HepG2 (cell line): ENCODE data around the gene VSTM4. TPM values are rescaled to one million over a fixed set of nuclear protein-coding genes. Genes with fewer than 3 reads are reported as not detected.

ENCODE experiments used
- ATAC-seq: fragments of 200-7000 bp; cut with Tn5 transposase; 3 replicates; pipeline ENCODE4 v1.9.1; 2020; ENCODE audit warnings: mild to moderate bottlenecking, moderate library complexity
- BruUV-seq: library from RNA; stranded (reverse); fragments of 400-500 nt; replicated peaks from 2 replicates; lab custom pipeline; 2021; lab: Mats Ljungman, UMichigan
- CTCF ChIA-PET: fragments of 300-600 bp; formaldehyde crosslinking; extraction: SDS; loops from one replicate; lab custom pipeline; 2021; ENCODE audit warnings: low total read pairs, inconsistent platforms, low intra/inter-chr PET ratio; lab: Yijun Ruan, JAX
- POLR2A ChIA-PET: fragments of 350-600 bp; sonication (Branson Sonifier 250); formaldehyde crosslinking; loops from one replicate; lab custom pipeline; 2020; ENCODE audit warnings: antibody characterized with exemption, inconsistent platforms; lab: Yijun Ruan, JAX
- DNase-seq: peaks from one replicate; pipeline ENCODE4 v3.0.0-alpha.2; 2015; ENCODE audit warnings: low spot score
- FAIRE-seq: peaks from 3 replicates; lab custom pipeline; 2011; peaks lifted over from hg19 to GRCh38; lab: Jason Lieb, UNC
- H2AFZ ChIP-seq: one replicate; pipeline ENCODE4 v1.6.1; 2011; ENCODE audit warnings: low read length, inconsistent platforms
- H3K27ac ChIP-seq: fragments of 300-600 bp; 3 replicates; pipeline ENCODE4 v1.8.0; 2011; ENCODE audit warnings: mixed run types, mild to moderate bottlenecking, mixed read lengths, low read length, inconsistent platforms; ENCODE audit not compliant: insufficient read depth; ENCODE audit errors: extremely low read length
- H3K27me3 ChIP-seq, 2 experiments: fragments of 200-600 bp in 1 of 2; 2 replicates in 1 of 2; 3 replicates in 1 of 2; pipeline versions ENCODE4 v1.6.0 to v1.8.0; 2011; ENCODE audit warnings: low read length in 2 of 2, mild to moderate bottlenecking in 2 of 2, moderate library complexity in 2 of 2, inconsistent platforms in 1 of 2; ENCODE audit not compliant: insufficient read depth in 2 of 2, control insufficient read depth in 1 of 2
- H3K36me3 ChIP-seq, 2 experiments: fragments of 200-600 bp in 1 of 2; replicated peaks in 1 of 2; 2 replicates in 1 of 2; 3 replicates in 1 of 2; pipeline versions ENCODE4 v1.5.1 to v1.8.0; 2011; ENCODE audit warnings: low read length in 2 of 2, inconsistent platforms in 1 of 2; ENCODE audit not compliant: insufficient read depth in 2 of 2, control insufficient read depth in 1 of 2
- H3K4me1 ChIP-seq: 2 replicates; pipeline ENCODE4 v1.5.1; 2012; ENCODE audit warnings: low read length, inconsistent platforms; ENCODE audit not compliant: insufficient read depth
- H3K4me2 ChIP-seq: 2 replicates; pipeline ENCODE4 v1.6.0; 2011; ENCODE audit warnings: low read depth, low read length, inconsistent platforms
- H3K4me3 ChIP-seq, 3 experiments: fragments of 200-600 bp in 1 of 3; sonication (generic), shearing (Covaris generic) in 1 of 3; replicated peaks in 1 of 3; 2 replicates each; pipeline ENCODE4 v1.5.1; 2011 to 2016; ENCODE audit warnings: low read length in 3 of 3, inconsistent platforms in 2 of 3, low read depth in 2 of 3, mild to moderate bottlenecking in 2 of 3, control low read depth in 1 of 3, mixed read lengths in 1 of 3; ENCODE audit not compliant: insufficient read depth in 1 of 3
- H3K79me2 ChIP-seq: one replicate; pipeline ENCODE4 v1.6.1; 2011; ENCODE audit warnings: low read length, inconsistent platforms; ENCODE audit not compliant: insufficient read depth
- H3K9ac ChIP-seq: 2 replicates; pipeline ENCODE4 v1.6.0; 2011; ENCODE audit warnings: mild to moderate bottlenecking, low read depth, low read length, inconsistent platforms; ENCODE audit not compliant: insufficient read depth
- H3K9me3 ChIP-seq: 2 replicates; pipeline ENCODE4 v1.5.1; 2012; ENCODE audit warnings: mild to moderate bottlenecking, low read length
- H4K20me1 ChIP-seq: 2 replicates; pipeline ENCODE4 v1.6.0; 2011; ENCODE audit warnings: inconsistent platforms, mild to moderate bottlenecking, low read length, moderate library complexity; ENCODE audit not compliant: insufficient read depth
- CEBPG ChIP-seq: IDR thresholded peaks from 2 replicates; pipeline ENCODE4 v1.6.1; 2016
- FOXA3 ChIP-seq: IDR thresholded peaks from 2 replicates; pipeline ENCODE4 v1.6.1; 2016; ENCODE audit warnings: missing genetic modification reagents, missing compliant biosample characterization
- NFE2L2 ChIP-seq: fragments of 150-350 bp; IDR thresholded peaks from 2 replicates; pipeline ENCODE4 v1.6.1; 2014; ENCODE audit warnings: low read length
- NFYC ChIP-seq: IDR thresholded peaks from 2 replicates; pipeline ENCODE4 v1.6.1; 2016; ENCODE audit warnings: missing genetic modification reagents, missing compliant biosample characterization
- PAF1 ChIP-seq: IDR thresholded peaks from 2 replicates; pipeline ENCODE4 v1.6.1; 2016; ENCODE audit warnings: missing genetic modification reagents, missing compliant biosample characterization
- POLR2AphosphoS2 ChIP-seq: IDR thresholded peaks from 2 replicates; pipeline ENCODE4 v1.6.1; 2011; ENCODE audit warnings: low read depth, low read length, improper control_type of control experiment
- ZFAT ChIP-seq: sonication (generic); formaldehyde crosslinking; conservative IDR thresholded peaks from 2 replicates; pipeline ENCODE4 v1.8.1; 2023; ENCODE audit warnings: missing genetic modification reagents, inconsistent platforms
- ZIK1 ChIP-seq: sonication (generic); formaldehyde crosslinking; IDR thresholded peaks from 2 replicates; pipeline ENCODE4 v1.5.0; 2020; ENCODE audit warnings: mild to moderate bottlenecking, low read depth, missing genetic modification reagents, borderline replicate concordance
- ZNF136 ChIP-seq: sonication (generic); formaldehyde crosslinking; IDR thresholded peaks from 2 replicates; pipeline ENCODE4 v1.8.1; 2022; ENCODE audit warnings: low read depth, mild to moderate bottlenecking, moderate library complexity, missing genetic modification reagents
- ZNF569 ChIP-seq: sonication (generic); formaldehyde crosslinking; IDR thresholded peaks from 2 replicates; pipeline ENCODE4 v1.5.0; 2020; ENCODE audit warnings: mild to moderate bottlenecking, missing genetic modification reagents, moderate library complexity, borderline replicate concordance
- ZNF773 ChIP-seq: sonication (generic); formaldehyde crosslinking; IDR thresholded peaks from 2 replicates; pipeline ENCODE4 v1.4.0; 2020; ENCODE audit warnings: missing genetic modification reagents, borderline replicate concordance
- whole genome bisulfite sequencing: methylation state at CpG from one replicate; pipeline ENCODE4 v1.1.6; 2017; ENCODE audit warnings: low lambda C conversion rate; 5-methylcytosine and 5-hydroxymethylcytosine counted together
- in situ Hi-C: cut with HindIII; loops from 2 replicates; pipeline ENCODE4 v1.10.0; 2017; ENCODE audit warnings: low pct_unique_long_range_greater_than_20kb; ENCODE audit not compliant: extremely low pct_ligation_motif_present
- intact Hi-C: fragments of 100-400 bp; cut with micrococcal nuclease; formaldehyde crosslinking; loops from one replicate; pipeline ENCODE4 v1.10.0; 2022; ENCODE audit not compliant: unreplicated experiment
- polyA plus RNA-seq, 8 experiments: library from polyadenylated mRNA; depleted of rRNA in 3 of 8; stranded (reverse) in 7 of 8; unstranded in 1 of 8; fragments of >200 nt; fragmentation: Illumina TruSeq in 4 of 8; extraction: Trizol in 4 of 8; gene quantifications; 2 replicates each; pipeline versions ENCODE4 v1.2.1 to v1.2.3, GENCODE V29; 2011 to 2016; ENCODE audit warnings: low read depth in 4 of 8, missing spikeins in 1 of 8, mixed read lengths in 1 of 8; ENCODE audit not compliant: insufficient read depth in 1 of 8
- total RNA-seq, 5 experiments: library from RNA; depleted of rRNA; stranded (reverse); fragments of >200 nt; fragmentation: Illumina TruSeq; extraction: Trizol; gene quantifications; 2 replicates each; pipeline ENCODE4 v1.2.3, GENCODE V29; 2016; ENCODE audit warnings: low read depth in 1 of 5
- TF ChIP-seq, protein P1 (sequence below): IDR thresholded peaks from 2 replicates; pipeline ENCODE4 v1.6.1; 2016; ENCODE audit warnings: missing compliant biosample characterization, missing genetic modification reagents, borderline replicate concordance
- TF ChIP-seq, protein P2 (sequence below): sonication (generic); formaldehyde crosslinking; IDR thresholded peaks from 2 replicates; pipeline ENCODE4 v1.4.0; 2020; ENCODE audit warnings: missing genetic modification reagents, borderline replicate concordance
- TF ChIP-seq, protein P3 (sequence below): sonication (generic); formaldehyde crosslinking; IDR thresholded peaks from 2 replicates; pipeline ENCODE4 v1.4.0; 2020; ENCODE audit warnings: mild to moderate bottlenecking, missing genetic modification reagents
- TF ChIP-seq, protein P4 (sequence below): sonication (generic); formaldehyde crosslinking; IDR thresholded peaks from 2 replicates; pipeline ENCODE4 v1.4.0; 2020; ENCODE audit warnings: missing genetic modification reagents; ENCODE audit errors: not compliant biosample characterization

Gene VSTM4
- total and polyA plus RNA-seq, 2 of the 13 experiments (the other 11 are each of a cell fraction or from before 2014, with no cell fraction given), result not detected

DNA sequence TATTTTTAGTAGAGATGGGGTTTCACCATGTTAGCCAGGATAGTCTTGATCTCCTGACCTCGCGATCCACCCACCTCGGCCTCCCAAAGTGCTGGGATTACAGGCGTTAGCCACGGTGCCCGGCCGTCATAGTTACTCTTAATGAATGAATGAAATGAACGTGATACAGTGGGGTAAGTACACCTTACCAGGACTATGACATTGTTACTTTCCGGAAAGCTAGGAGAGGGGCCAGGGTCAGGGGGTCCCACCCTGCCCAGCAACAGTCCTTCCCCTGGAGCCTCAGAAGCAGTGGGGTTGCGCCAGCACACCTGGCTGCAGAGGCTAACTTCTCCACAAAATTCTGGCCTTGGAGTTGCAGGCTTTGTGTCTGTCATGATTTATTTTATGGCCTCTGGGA is 21.4 kb downstream of the VSTM4 start:
- in situ Hi-C loops (no loop called here), intact Hi-C loops (no loop called here)
- Histone ChIP-seq H3K36me3 (no peaks in the 10 kb centered on the region), H3K4me1 (no peaks in the 10 kb centered on the region), H4K20me1 (no peaks in the 10 kb centered on the region), H3K79me2 (no peaks in the 10 kb centered on the region), H2AFZ (no peak overlapping the region), H3K27ac (no peak overlapping the region), H3K4me2 (no peak overlapping the region), H3K9me3 (no peaks in the 10 kb centered on the region), H3K27me3 (peaks cover 2 to 5% of the 10 kb centered on the region in 2 experiments; a peak in 2 of 5 replicates), H3K4me3 (no peak overlapping the region), H3K9ac (no peak overlapping the region)
- ATAC-seq (no peak), DNase-seq (no peak), FAIRE-seq (no peak)
- ChIA-PET CTCF (no interaction called here), POLR2A (no interaction called here)
- 65% methylated on average over 8 of the region's 10 CpGs for WGBS
- no TSS peak for BruUV-seq
- TF ChIP-seq ZNF136 (CRISPR knock-in tag) (no peak), NFYC (CRISPR knock-in tag) (no peak), POLR2AphosphoS2 (no peak), ZNF569 (CRISPR knock-in tag) (no peak), FOXA3 (no peak), PAF1 (CRISPR knock-in tag) (no peak), CEBPG (CRISPR knock-in tag) (no peak), ZIK1 (CRISPR knock-in tag) (no peak), ZNF773 (CRISPR knock-in tag) (no peak), ZFAT (CRISPR knock-in tag) (no peak), NFE2L2 (no peak)
- TF ChIP-seq, protein P1, sequence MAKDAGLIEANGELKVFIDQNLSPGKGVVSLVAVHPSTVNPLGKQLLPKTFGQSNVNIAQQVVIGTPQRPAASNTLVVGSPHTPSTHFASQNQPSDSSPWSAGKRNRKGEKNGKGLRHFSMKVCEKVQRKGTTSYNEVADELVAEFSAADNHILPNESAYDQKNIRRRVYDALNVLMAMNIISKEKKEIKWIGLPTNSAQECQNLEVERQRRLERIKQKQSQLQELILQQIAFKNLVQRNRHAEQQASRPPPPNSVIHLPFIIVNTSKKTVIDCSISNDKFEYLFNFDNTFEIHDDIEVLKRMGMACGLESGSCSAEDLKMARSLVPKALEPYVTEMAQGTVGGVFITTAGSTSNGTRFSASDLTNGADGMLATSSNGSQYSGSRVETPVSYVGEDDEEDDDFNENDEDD (CRISPR knock-in tag), result no peak
- TF ChIP-seq, protein P2, sequence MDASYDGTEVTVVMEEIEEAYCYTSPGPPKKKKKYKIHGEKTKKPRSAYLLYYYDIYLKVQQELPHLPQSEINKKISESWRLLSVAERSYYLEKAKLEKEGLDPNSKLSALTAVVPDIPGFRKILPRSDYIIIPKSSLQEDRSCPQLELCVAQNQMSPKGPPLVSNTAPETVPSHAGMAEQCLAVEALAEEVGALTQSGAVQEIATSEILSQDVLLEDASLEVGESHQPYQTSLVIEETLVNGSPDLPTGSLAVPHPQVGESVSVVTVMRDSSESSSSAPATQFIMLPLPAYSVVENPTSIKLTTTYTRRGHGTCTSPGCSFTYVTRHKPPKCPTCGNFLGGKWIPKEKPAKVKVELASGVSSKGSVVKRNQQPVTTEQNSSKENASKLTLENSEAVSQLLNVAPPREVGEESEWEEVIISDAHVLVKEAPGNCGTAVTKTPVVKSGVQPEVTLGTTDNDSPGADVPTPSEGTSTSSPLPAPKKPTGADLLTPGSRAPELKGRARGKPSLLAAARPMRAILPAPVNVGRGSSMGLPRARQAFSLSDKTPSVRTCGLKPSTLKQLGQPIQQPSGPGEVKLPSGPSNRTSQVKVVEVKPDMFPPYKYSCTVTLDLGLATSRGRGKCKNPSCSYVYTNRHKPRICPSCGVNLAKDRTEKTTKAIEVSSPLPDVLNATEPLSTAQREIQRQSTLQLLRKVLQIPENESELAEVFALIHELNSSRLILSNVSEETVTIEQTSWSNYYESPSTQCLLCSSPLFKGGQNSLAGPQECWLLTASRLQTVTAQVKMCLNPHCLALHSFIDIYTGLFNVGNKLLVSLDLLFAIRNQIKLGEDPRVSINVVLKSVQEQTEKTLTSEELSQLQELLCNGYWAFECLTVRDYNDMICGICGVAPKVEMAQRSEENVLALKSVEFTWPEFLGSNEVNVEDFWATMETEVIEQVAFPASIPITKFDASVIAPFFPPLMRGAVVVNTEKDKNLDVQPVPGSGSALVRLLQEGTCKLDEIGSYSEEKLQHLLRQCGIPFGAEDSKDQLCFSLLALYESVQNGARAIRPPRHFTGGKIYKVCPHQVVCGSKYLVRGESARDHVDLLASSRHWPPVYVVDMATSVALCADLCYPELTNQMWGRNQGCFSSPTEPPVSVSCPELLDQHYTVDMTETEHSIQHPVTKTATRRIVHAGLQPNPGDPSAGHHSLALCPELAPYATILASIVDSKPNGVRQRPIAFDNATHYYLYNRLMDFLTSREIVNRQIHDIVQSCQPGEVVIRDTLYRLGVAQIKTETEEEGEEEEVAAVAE (CRISPR knock-in tag), result no peak
- TF ChIP-seq, protein P3, sequence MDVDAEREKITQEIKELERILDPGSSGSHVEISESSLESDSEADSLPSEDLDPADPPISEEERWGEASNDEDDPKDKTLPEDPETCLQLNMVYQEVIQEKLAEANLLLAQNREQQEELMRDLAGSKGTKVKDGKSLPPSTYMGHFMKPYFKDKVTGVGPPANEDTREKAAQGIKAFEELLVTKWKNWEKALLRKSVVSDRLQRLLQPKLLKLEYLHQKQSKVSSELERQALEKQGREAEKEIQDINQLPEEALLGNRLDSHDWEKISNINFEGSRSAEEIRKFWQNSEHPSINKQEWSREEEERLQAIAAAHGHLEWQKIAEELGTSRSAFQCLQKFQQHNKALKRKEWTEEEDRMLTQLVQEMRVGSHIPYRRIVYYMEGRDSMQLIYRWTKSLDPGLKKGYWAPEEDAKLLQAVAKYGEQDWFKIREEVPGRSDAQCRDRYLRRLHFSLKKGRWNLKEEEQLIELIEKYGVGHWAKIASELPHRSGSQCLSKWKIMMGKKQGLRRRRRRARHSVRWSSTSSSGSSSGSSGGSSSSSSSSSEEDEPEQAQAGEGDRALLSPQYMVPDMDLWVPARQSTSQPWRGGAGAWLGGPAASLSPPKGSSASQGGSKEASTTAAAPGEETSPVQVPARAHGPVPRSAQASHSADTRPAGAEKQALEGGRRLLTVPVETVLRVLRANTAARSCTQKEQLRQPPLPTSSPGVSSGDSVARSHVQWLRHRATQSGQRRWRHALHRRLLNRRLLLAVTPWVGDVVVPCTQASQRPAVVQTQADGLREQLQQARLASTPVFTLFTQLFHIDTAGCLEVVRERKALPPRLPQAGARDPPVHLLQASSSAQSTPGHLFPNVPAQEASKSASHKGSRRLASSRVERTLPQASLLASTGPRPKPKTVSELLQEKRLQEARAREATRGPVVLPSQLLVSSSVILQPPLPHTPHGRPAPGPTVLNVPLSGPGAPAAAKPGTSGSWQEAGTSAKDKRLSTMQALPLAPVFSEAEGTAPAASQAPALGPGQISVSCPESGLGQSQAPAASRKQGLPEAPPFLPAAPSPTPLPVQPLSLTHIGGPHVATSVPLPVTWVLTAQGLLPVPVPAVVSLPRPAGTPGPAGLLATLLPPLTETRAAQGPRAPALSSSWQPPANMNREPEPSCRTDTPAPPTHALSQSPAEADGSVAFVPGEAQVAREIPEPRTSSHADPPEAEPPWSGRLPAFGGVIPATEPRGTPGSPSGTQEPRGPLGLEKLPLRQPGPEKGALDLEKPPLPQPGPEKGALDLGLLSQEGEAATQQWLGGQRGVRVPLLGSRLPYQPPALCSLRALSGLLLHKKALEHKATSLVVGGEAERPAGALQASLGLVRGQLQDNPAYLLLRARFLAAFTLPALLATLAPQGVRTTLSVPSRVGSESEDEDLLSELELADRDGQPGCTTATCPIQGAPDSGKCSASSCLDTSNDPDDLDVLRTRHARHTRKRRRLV (CRISPR knock-in tag), result no peak
- TF ChIP-seq, protein P4, sequence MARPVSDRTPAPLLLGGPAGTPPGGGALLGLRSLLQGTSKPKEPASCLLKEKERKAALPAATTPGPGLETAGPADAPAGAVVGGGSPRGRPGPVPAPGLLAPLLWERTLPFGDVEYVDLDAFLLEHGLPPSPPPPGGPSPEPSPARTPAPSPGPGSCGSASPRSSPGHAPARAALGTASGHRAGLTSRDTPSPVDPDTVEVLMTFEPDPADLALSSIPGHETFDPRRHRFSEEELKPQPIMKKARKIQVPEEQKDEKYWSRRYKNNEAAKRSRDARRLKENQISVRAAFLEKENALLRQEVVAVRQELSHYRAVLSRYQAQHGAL (CRISPR knock-in tag), result no peak
